Panc1 (cell line): ENCODE measurements around the gene SSR4.

Experiments
- POLR2AphosphoS5 ChIP-seq: IDR thresholded peaks from 2 replicates; pipeline ENCODE4 v1.6.1; 2012; ENCODE audit warnings: mild to moderate bottlenecking, low read depth, low read length, moderate library complexity
- TCF7L2 ChIP-seq: IDR thresholded peaks from 2 replicates; pipeline ENCODE4 v1.6.1; 2011; ENCODE audit warnings: mild to moderate bottlenecking, low read depth, low read length, inconsistent platforms
- TF ChIP-seq, protein P1 (sequence below): fragments of 450-650 bp; IDR thresholded peaks from 2 replicates; pipeline ENCODE4 v1.5.1; 2017; ENCODE audit warnings: mild to moderate bottlenecking
- TF ChIP-seq, protein P2 (sequence below), 2 experiments: IDR thresholded peaks; 2 replicates each; pipeline ENCODE4 v1.6.1; 2011 to 2012; ENCODE audit warnings: low read depth in 2 of 2, control low read depth in 1 of 2, low read length in 1 of 2, mild to moderate bottlenecking in 1 of 2, moderate library complexity in 1 of 2; ENCODE audit not compliant: insufficient read depth in 1 of 2

DNA sequence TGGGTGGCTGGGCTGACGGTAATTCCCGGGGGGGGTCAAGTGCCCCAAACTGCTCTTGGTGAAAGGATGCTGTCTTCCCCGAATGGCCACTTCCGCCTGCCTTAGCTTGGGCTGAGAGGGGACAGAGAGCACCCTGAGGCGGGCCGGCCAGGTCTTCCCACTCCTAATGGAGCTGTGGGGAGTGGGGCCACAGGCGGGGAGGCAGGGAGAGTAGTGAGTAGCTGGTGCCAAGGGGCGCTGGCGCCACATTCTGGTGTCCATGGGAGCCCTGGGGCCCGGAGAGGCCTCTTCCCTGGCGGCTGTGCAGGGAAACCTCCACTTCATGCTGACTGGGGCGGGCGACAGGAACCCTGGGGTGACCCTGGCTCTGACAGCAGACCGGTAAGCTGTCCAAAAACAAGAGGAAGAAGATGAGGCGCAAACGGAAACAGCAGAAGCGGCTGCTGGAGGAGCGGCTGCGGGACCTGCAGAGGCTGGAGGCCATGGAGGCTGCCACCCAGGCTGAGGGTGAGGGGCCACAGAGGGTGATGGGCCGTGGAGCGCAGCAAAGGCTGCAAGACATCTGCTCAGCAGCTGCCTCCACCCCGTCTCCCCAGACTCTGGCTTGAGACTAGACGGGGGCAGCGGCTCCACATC, 11.0 kb upstream of the SSR4 start:
- TF ChIP-seq, protein P1, sequence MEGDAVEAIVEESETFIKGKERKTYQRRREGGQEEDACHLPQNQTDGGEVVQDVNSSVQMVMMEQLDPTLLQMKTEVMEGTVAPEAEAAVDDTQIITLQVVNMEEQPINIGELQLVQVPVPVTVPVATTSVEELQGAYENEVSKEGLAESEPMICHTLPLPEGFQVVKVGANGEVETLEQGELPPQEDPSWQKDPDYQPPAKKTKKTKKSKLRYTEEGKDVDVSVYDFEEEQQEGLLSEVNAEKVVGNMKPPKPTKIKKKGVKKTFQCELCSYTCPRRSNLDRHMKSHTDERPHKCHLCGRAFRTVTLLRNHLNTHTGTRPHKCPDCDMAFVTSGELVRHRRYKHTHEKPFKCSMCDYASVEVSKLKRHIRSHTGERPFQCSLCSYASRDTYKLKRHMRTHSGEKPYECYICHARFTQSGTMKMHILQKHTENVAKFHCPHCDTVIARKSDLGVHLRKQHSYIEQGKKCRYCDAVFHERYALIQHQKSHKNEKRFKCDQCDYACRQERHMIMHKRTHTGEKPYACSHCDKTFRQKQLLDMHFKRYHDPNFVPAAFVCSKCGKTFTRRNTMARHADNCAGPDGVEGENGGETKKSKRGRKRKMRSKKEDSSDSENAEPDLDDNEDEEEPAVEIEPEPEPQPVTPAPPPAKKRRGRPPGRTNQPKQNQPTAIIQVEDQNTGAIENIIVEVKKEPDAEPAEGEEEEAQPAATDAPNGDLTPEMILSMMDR = no peak
- no peak for TF ChIP-seq POLR2AphosphoS5
- TF ChIP-seq, protein P2, sequence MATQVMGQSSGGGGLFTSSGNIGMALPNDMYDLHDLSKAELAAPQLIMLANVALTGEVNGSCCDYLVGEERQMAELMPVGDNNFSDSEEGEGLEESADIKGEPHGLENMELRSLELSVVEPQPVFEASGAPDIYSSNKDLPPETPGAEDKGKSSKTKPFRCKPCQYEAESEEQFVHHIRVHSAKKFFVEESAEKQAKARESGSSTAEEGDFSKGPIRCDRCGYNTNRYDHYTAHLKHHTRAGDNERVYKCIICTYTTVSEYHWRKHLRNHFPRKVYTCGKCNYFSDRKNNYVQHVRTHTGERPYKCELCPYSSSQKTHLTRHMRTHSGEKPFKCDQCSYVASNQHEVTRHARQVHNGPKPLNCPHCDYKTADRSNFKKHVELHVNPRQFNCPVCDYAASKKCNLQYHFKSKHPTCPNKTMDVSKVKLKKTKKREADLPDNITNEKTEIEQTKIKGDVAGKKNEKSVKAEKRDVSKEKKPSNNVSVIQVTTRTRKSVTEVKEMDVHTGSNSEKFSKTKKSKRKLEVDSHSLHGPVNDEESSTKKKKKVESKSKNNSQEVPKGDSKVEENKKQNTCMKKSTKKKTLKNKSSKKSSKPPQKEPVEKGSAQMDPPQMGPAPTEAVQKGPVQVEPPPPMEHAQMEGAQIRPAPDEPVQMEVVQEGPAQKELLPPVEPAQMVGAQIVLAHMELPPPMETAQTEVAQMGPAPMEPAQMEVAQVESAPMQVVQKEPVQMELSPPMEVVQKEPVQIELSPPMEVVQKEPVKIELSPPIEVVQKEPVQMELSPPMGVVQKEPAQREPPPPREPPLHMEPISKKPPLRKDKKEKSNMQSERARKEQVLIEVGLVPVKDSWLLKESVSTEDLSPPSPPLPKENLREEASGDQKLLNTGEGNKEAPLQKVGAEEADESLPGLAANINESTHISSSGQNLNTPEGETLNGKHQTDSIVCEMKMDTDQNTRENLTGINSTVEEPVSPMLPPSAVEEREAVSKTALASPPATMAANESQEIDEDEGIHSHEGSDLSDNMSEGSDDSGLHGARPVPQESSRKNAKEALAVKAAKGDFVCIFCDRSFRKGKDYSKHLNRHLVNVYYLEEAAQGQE (IDR thresholded peaks at IDR 0.05; ENCODE audit: insufficient read depth in 1 of 2, low read depth in 2 of 2, low read length in 1 of 2) = no peak
- no peak for TF ChIP-seq TCF7L2
